HG03378 (cell line): Measurements from ENCODE around the gene RLBP1.
"Not testable (repeated sequence)": the region's sequence is repeated elsewhere in the genome, so short reads cannot be mapped to it uniquely, and the experiment has no call there.

Source experiments
- ATAC-seq: cut with Tn5 transposase; IDR thresholded peaks from one replicate; pipeline ENCODE4 v1.9.1; 2021; ENCODE audit warnings: mild to moderate bottlenecking, moderate library complexity; ENCODE audit not compliant: unreplicated experiment

RLBP1 gene

GRCh38 chr15:89221543-89221942, at the start of gene RLBP1:
TSS of gene RLBP1 (minus strand) at chr15:89221579. CDS start at chr15:89218975, 2,604 bp downstream.
- no peak for ATAC-seq

GRCh38 chr15:89250142-89250541, 28.8 kb upstream of the RLBP1 start:
- ATAC-seq, result not testable (repeated sequence)

- ATAC-seq, result no peak
Measured at GRCh38 chr15:89248584-89248983, 27.2 kb upstream of the RLBP1 start.

DNA sequence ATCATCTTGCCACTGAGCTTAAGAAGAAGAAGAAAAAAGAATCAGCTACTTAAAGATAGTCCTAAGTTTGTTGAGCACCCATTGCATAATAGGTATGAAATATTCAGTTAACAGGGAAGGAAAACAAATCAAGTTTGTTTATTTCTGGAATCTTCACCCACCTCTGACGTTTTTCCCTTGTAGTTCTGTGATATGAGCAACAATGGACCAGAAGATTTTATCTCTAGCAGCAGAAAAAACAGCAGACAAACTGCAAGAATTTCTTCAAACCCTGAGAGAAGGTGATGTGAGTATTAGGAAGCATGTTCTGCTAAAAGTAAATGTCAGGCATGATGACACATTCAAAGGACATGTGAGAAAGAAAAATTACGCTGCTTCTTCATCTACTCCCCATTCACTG, 26.1 kb upstream of the RLBP1 start:
- no peak for ATAC-seq

DNA sequence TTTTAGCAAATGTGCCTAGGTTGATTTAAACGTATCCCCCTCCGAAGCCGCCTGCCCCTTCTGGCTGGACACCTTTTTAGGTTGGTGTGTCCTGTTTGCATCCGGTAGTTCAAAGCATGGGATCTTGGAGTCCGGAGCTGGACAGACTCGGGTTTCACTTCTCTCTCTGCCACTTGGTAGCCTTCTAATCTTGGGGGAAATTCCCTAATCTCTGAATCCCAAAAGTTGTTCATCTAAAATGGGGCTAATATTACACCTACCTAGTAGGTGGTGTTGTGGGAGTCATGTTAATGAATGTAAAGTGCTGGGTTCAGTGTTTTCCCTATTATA, 23.2 kb upstream of the RLBP1 start:
- ATAC-seq, result peak; percentile 28

GRCh38 chr15:89243691-89244573, 22.6 kb upstream of the RLBP1 start, which contains the start of gene FANCI:
TSS of gene FANCI (plus strand) at chr15:89243979. CDS start at chr15:89247648, 3,669 bp downstream.
- ATAC-seq, result peak; percentile 87

DNA sequence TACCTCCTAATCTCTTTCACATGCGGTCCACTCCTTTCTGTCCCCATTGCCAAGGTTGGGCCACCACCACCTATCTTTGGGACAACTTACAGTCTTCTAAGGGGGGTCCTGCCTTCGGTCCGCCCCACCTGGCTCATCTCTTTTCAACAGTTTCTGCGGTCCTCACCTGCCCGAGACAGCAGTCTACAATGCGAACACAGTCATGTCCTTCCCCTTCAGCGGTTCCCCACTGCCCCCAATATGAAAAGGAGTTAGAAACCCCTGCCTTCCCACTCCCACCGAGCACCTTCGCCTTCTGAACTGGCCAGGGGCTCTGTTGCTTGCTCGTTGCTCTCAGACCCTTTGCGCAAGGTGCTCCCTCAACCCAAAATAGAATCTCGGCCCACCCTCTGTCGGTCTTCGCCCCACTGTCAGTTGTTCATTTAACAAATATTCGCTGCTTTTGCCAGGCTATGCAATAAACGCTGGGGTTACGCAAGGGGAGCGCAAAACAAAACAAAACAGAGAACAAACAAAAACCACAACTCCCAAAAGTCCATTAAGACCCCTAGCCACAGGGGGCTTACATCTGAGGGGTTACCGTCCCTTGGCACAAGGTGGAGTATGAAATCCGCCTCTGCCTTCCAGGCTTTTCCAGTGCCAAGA, 21.8 kb upstream of the RLBP1 start:
- ATAC-seq, result no peak

GRCh38 chr15:89239883-89240810, 18.8 kb upstream of the RLBP1 start:
- ATAC-seq, result not testable (repeated sequence)

GRCh38 chr15:89231832-89232231, 10.5 kb upstream of the RLBP1 start:
- ATAC-seq, result no peak

DNA sequence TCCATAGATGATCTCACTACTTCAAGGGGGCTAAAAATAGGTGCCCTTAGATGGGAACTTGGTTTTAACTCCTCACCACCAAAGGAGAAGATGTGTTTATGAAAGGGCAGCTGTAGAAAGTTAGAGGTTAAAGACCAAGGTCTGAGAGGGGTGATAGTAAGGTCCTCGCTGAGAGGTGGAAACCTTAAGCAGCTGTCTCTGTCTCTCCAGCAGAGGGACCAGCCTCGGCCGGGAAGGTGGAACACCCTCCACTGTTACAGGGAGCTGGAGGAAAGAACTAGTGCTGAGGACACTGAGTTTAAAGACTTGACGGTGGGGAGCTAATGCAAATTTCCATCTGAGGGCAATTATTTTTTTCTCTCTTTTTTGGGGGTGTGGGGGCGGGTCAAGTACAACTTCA, 8.9 kb upstream of the RLBP1 start:
- ATAC-seq, result no peak

DNA sequence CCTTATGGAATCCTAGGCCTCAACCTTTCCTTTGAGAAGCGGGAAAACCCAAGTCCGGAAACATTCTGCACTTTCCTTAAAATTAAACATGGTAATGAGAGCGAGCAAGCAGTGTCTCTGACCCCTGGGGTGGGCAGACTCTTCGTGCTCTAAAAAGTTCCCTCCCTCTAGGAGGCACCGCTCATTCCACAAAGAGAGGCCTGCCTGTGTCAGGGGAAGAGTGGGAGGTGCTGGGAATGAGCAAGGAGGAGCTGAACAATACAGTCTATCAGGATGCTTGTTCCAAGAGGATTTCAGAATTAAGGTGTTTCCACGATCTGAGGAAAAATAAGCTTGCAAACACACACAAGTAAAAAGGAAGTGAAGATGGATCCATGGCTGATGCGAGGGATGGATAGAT, 6.0 kb upstream of the RLBP1 start:
- ATAC-seq, result no peak

DNA sequence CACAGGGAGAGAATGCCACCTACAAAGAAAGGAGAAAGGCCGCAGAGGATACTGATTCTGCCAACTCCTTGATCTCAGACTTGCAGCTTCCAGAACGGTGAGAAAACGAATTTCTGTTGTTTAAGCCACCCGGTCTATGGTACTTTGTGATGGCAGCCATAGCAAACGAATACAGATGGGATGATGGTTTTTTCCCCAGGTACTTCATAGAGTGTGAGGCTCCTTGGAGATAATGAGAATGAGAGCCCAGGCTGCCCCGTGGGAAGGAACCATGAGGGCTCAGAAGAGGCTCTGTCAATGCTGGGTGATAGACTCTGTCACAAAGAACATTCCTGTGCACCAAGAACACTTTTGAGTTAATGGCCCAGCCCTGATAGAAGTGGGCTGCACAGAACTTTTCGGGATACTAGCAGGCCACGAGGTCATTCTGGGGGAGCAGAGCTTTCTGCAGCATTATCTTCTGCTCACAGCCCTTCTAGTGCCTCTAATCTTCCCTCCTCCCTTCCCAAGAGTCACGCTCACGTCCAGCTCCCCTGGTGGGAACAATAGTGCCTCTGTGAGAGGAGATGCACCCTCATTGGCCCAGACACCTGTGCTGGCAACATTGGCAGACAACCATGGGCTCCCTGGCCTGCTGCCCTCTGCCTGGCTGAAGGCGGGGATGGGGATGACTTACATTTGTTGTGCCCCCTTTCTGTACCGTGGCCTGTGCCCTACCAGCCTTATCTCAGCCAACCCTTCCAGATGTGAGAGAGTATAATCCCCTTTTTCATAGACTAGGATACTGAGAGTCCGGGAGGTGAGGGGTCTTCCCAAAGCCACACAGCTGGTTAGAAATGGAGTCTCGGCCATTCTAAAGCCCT, 5.2 kb upstream of the RLBP1 start:
- no peak for ATAC-seq

GRCh38 chr15:89225588-89225987, 4.2 kb upstream of the RLBP1 start:
- no peak for ATAC-seq

- no peak for ATAC-seq
Measured at GRCh38 chr15:89218531-89218930, 2.8 kb downstream of the RLBP1 start.

DNA sequence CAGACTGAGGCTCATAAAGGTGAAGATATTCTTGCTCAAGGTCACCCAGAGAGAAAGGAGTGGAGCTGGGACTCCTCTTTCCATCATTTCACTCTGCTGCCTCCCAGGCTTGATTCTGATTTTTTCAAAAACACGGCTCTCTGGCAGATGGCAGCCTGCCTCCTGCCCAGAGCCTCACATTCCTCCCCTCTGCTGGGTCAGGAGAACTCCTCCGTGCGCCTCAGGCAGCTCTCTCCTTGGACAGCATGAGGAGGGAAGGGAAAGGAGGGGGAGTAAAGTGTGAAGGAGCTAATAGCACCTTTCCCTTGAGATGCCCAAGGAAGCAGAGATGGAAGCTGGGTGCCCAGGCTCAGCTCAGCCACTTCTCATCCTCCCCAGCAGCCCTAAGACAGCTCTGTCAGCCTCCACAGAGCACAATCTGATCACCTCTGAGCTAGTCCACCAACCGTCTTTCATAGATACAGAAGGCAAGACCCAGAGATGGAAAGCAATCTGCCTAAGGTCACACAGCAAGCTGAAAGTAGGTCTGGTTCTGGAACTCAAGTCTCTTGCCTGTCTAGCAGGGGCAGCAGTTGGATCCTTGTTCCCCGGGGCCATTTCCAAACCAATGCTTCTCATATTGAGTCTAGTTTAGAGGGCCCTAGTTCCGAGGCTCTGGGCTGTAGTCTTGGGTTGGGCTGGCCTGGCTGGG, 3.5 kb downstream of the RLBP1 start:
- no peak for ATAC-seq

- no peak for ATAC-seq
Measured at GRCh38 chr15:89217031-89217430, 4.3 kb downstream of the RLBP1 start.

DNA sequence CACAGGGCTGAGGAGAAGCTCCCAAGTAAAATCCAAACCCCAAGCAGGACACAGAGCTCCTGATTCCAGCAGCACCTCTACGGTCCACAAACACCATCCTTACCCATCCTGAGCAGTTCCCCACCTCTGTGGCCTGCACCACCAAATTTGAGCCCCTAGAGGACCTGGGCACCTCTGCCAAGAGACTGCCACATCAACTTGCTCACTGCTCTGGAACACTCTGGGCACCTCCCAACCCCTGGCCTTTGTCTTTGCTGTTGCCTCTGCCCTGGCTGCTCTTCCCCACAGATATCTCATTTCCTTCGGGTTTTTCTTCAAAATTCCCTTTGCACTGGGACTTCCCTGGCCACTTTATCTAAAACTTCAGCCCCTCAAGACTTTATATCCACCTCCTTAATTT, 5.8 kb downstream of the RLBP1 start:
- no peak for ATAC-seq

DNA sequence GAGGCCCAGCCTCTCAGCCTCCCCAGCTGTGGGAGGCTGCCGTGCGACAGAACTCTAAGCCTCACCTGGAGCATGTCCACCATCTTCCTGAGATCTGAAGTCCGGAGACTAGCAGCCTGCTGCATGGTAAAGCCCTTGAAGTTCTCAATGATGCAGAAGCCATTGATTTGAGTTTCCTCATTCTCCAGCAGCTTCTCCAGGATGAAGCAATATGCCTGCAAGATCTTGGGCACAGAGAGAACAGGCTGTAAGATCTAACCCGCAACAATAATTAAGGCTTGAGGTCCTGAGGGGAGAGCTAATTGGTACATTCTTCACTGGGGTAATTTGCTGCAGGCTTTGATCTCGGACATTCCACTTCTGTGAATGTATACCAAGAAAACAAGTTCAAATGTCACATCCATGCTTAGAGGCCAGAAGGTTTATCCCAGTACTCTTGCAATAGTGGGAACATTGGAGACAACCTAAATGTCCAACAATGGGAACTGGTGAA, 9.7 kb downstream of the RLBP1 start:
- no peak for ATAC-seq

GRCh38 chr15:89209057-89209456, 12.3 kb downstream of the RLBP1 start:
- ATAC-seq, result no peak

DNA sequence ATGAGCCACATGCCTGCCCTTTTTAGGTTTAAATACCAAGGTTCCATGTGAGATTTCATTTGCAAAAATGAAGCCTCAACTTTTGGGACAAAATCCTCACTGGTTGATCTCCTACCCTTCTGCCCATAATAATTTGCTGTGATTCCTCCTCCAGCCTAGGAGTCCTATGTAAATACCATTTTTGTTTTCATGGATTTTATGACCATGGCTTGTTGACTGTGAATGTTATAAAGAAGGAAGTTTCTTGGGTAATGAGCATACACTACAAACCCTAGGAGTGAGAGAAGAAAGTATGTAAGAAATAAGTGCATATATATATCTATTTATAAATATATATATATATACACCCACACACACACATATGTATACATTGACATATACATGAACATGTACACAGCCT, 13.1 kb downstream of the RLBP1 start:
- no peak for ATAC-seq
